OCI-LY1 (cell line): ENCODE results near the gene CCDC187.

Experiments
- H2AFZ ChIP-seq: fragments of 200-600 bp; sonication (generic), shearing (Covaris generic); 2 replicates; pipeline ENCODE4 v1.6.0; 2014; ENCODE audit warnings: antibody characterized with exemption, mild to moderate bottlenecking, low read length
- H3F3A ChIP-seq: fragments of 200-600 bp; sonication (generic), shearing (Covaris generic); 2 replicates; pipeline ENCODE4 v1.6.0; 2014; ENCODE audit warnings: mild to moderate bottlenecking, antibody characterized with exemption, low read length, moderate library complexity; ENCODE audit not compliant: insufficient read depth
- H3K27ac ChIP-seq: fragments of 200-600 bp; sonication (generic); 2 replicates; pipeline ENCODE4 v1.5.1; 2014; ENCODE audit warnings: low read length, mixed run types, mild to moderate bottlenecking, low read depth; ENCODE audit not compliant: poor library complexity, severe bottlenecking
- H3K27me3 ChIP-seq: fragments of 200-600 bp; sonication (generic); 2 replicates; pipeline ENCODE4 v1.6.0; 2014; ENCODE audit warnings: antibody characterized with exemption, mild to moderate bottlenecking, low read length, moderate library complexity; ENCODE audit not compliant: insufficient read depth
- H3K36me3 ChIP-seq: fragments of 200-600 bp; sonication (generic); 2 replicates; pipeline ENCODE4 v1.6.1; 2014; ENCODE audit warnings: mild to moderate bottlenecking, antibody characterized with exemption, low read length, moderate library complexity, mixed read lengths; ENCODE audit not compliant: insufficient read depth
- H3K4me1 ChIP-seq: fragments of 200-600 bp; sonication (generic); 2 replicates; pipeline ENCODE4 v1.5.1; 2014; ENCODE audit warnings: mild to moderate bottlenecking, low read length, moderate library complexity; ENCODE audit not compliant: insufficient read depth, severe bottlenecking
- H3K4me2 ChIP-seq: fragments of 200-600 bp; sonication (generic), shearing (Covaris generic); 2 replicates; pipeline ENCODE4 v1.6.1; 2014; ENCODE audit warnings: low read length
- H3K4me3 ChIP-seq: fragments of 200-600 bp; sonication (generic); 2 replicates; pipeline ENCODE4 v1.5.1; 2014; ENCODE audit warnings: low read length, low read depth, mild to moderate bottlenecking, mixed read lengths; ENCODE audit not compliant: poor library complexity, severe bottlenecking
- H3K79me2 ChIP-seq: fragments of 200-600 bp; shearing (Covaris generic); 2 replicates; pipeline ENCODE4 v1.6.1; 2016; ENCODE audit warnings: mixed run types, low read length, mixed read lengths; ENCODE audit not compliant: insufficient read depth
- H3K9ac ChIP-seq: fragments of 200-600 bp; sonication (generic), shearing (Covaris generic); 2 replicates; pipeline ENCODE4 v1.6.1; 2014; ENCODE audit warnings: mild to moderate bottlenecking, low read length, mixed read lengths
- H3K9me2 ChIP-seq: fragments of 200-600 bp; sonication (generic), shearing (Covaris generic); 2 replicates; pipeline ENCODE4 v1.6.1; 2014; ENCODE audit warnings: low read depth, mild to moderate bottlenecking, low read length, mixed read lengths
- H3K9me3 ChIP-seq: fragments of 200-600 bp; shearing (Covaris generic); 2 replicates; pipeline ENCODE4 v1.6.1; 2014; ENCODE audit warnings: low read length, mixed read lengths
- H4K20me1 ChIP-seq: fragments of 200-600 bp; sonication (generic), shearing (Covaris generic); 2 replicates; pipeline ENCODE4 v1.6.0; 2016; ENCODE audit warnings: mild to moderate bottlenecking, low read length; ENCODE audit not compliant: insufficient read depth
- CTCF ChIP-seq: fragments of 200-600 bp; sonication (generic), shearing (Covaris generic); IDR thresholded peaks from 2 replicates; pipeline ENCODE4 v1.5.1; 2017; ENCODE audit warnings: mild to moderate bottlenecking, antibody characterized with exemption, low read length, moderate library complexity, mixed read lengths
- EZH2 ChIP-seq: fragments of 200-600 bp; sonication (generic), shearing (Covaris generic); IDR thresholded peaks from 2 replicates; pipeline ENCODE4 v1.8.0; 2017; ENCODE audit warnings: borderline replicate concordance, mixed run types, mild to moderate bottlenecking, antibody characterized with exemption, low read length, moderate library complexity, mixed read lengths

Gene CCDC187

GRCh38 chr9:136200424-136200823 lies 103.5 kb downstream of the CCDC187 start:
- Histone ChIP-seq H2AFZ (no peak overlapping the region), H3K9me3 (no peaks in the 10 kb centered on the region), H3K4me2 (no peak overlapping the region), H3K4me1 (peaks cover 13% of the 10 kb centered on the region), H3K27me3 (peaks cover 9% of the 10 kb centered on the region; the same call in 1 of the 2 replicates), H3K9ac (no peak overlapping the region), H3K27ac (no peak overlapping the region), H3K36me3 (peaks cover 2% of the 10 kb centered on the region; the same call in 1 of the 2 replicates), H3K4me3 (no peak overlapping the region), H3K79me2 (no peaks in the 10 kb centered on the region), H3F3A (no peaks in the 10 kb centered on the region), H3K9me2 (no peaks in the 10 kb centered on the region), H4K20me1 (no peaks in the 10 kb centered on the region)
- no peak for TF ChIP-seq CTCF
- no peak for TF ChIP-seq EZH2
